ENCODE results near the gene GLIPR1. TPM values are rescaled to one million over a fixed set of nuclear protein-coding genes. Genes with fewer than 3 reads are reported as not detected.

The GLIPR1 gene
- total RNA-seq, 4 donors from 2014 or later, result 3.0 to 8.0 (median 5.0) TPM

- Histone ChIP-seq H3K4me3 (no peak overlapping the region), H3K36me3 (no peaks in the 10 kb centered on the region), H3K27me3 (peaks cover 0 to 3% (median 0%) of the 10 kb centered on the region in 4 donors), H3K4me1 (peaks cover 0 to 7% (median 0%) of the 10 kb centered on the region in 3 donors), H3K9me3 (no peaks in the 10 kb centered on the region), H3K27ac (no peak overlapping the region)
- TF ChIP-seq POLR2A (IDR thresholded peaks at IDR 0.05), result no peak
- no peak for TF ChIP-seq CTCF (IDR thresholded peaks at IDR 0.05)
- 16 to 22% methylated on average over 1 of the region's 1 CpG for WGBS, 2 donors
- no peak for DNase-seq
- intact Hi-C loops (cut with DNase I), result loop anchor here (5.0 kb wide), 1 partner anchor 512 kb away; no protein-coding TSS in a partner anchor
Observed at GRCh38 chr12:75525263-75525662, 44.7 kb downstream of the GLIPR1 start.

GRCh38 chr12:75526655-75527511, 46.3 kb downstream of the GLIPR1 start:
- no peak overlapping the region for H3K27ac ChIP-seq
- 24 to 36% methylated on average over 4 of the region's 4 CpGs for WGBS, 2 donors
- no peak for TF ChIP-seq POLR2A (IDR thresholded peaks at IDR 0.05)
- TF ChIP-seq CTCF (IDR thresholded peaks at IDR 0.05), result peak; percentile 50 to 77 (median 68)
- no peak for DNase-seq
- H3K4me1 ChIP-seq, result peaks cover 0 to 7% (median 0%) of the 10 kb centered on the region in 3 donors
- H3K36me3 ChIP-seq, result no peaks in the 10 kb centered on the region
- peaks cover 0 to 3% (median 0%) of the 10 kb centered on the region in 4 donors for H3K27me3 ChIP-seq
- no peak overlapping the region for H3K4me3 ChIP-seq
- intact Hi-C loops (cut with DNase I), result loop anchor here (5.0 kb wide), 1 partner anchor 510 kb away; no protein-coding TSS in a partner anchor
- H3K9me3 ChIP-seq, result no peaks in the 10 kb centered on the region

GRCh38 chr12:75528272-75528671, 47.7 kb downstream of the GLIPR1 start:
- peaks cover 0 to 7% (median 0%) of the 10 kb centered on the region in 3 donors for H3K4me1 ChIP-seq
- H3K36me3 ChIP-seq, result no peaks in the 10 kb centered on the region
- H3K9me3 ChIP-seq, result no peaks in the 10 kb centered on the region
- no peak overlapping the region for H3K4me3 ChIP-seq
- DNase-seq, result no peak
- intact Hi-C loops (cut with DNase I), result loop anchor here (5.0 kb wide), 1 partner anchor 509 kb away; no protein-coding TSS in a partner anchor
- WGBS, 2 donors, result 66 to 76% methylated on average over 2 of the region's 2 CpGs
- TF ChIP-seq CTCF (IDR thresholded peaks at IDR 0.05), result no peak
- TF ChIP-seq POLR2A (IDR thresholded peaks at IDR 0.05), result no peak
- no peak overlapping the region for H3K27ac ChIP-seq
- H3K27me3 ChIP-seq, result peaks cover 0 to 3% (median 0%) of the 10 kb centered on the region in 4 donors

- Histone ChIP-seq H3K27ac (no peak overlapping the region), H3K27me3 (peaks cover 0 to 3% (median 0%) of the 10 kb centered on the region in 4 donors), H3K4me1 (peaks cover 0 to 7% (median 0%) of the 10 kb centered on the region in 3 donors), H3K9me3 (no peaks in the 10 kb centered on the region), H3K4me3 (no peak overlapping the region), H3K36me3 (no peaks in the 10 kb centered on the region)
- intact Hi-C loops (cut with DNase I), result loop anchor here (5.0 kb wide), 1 partner anchor 509 kb away; no protein-coding TSS in a partner anchor
- DNase-seq, result no peak
- WGBS, 2 donors, result 72 to 74% methylated on average over 2 of the region's 2 CpGs
- TF ChIP-seq POLR2A (IDR thresholded peaks at IDR 0.05), result no peak
- no peak for TF ChIP-seq CTCF (IDR thresholded peaks at IDR 0.05)
Observed at GRCh38 chr12:75528692-75529091, 48.1 kb downstream of the GLIPR1 start.

- TF ChIP-seq POLR2A (IDR thresholded peaks at IDR 0.05) (no peak), CTCF (IDR thresholded peaks at IDR 0.05) (no peak)
- Histone ChIP-seq H3K9me3 (no peaks in the 10 kb centered on the region), H3K27me3 (peaks cover 0 to 2% (median 0%) of the 10 kb centered on the region in 4 donors), H3K27ac (no peak overlapping the region), H3K4me3 (no peak overlapping the region), H3K36me3 (no peaks in the 10 kb centered on the region), H3K4me1 (peaks cover 0 to 7% (median 0%) of the 10 kb centered on the region in 3 donors)
- 89 to 96% methylated on average over 1 of the region's 1 CpG for WGBS, 2 donors
- intact Hi-C loops (cut with DNase I), result loop anchor here (5.0 kb wide), 1 partner anchor 508 kb away; no protein-coding TSS in a partner anchor
- no peak for DNase-seq
Observed at GRCh38 chr12:75529316-75529715, 48.8 kb downstream of the GLIPR1 start.

Measured in esophagus squamous epithelium (tissue), 5 donors.